Fibroblast of skin of right biceps (primary cell): Measurements from ENCODE around the gene PGBD4.
"Not testable (repeated sequence)": the region's sequence is repeated elsewhere in the genome, so short reads cannot be mapped to it uniquely, and the experiment has no call there.

Experiments
- DNase-seq: peaks from one replicate; pipeline ENCODE4 v3.0.0-alpha.2; 2013

The PGBD4 gene

GRCh38 chr15:34114739-34115138 lies 12.9 kb downstream of the PGBD4 start:
- DNase-seq = no peak

GRCh38 chr15:34116620-34117019 lies 14.7 kb downstream of the PGBD4 start:
- no peak for DNase-seq

- peak; percentile 31 for DNase-seq
These were observed 17.4 kb downstream of the PGBD4 start for GRCh38 chr15:34119291-34119690.

- DNase-seq = not testable (repeated sequence)
These were observed 18.5 kb downstream of the PGBD4 start for GRCh38 chr15:34120420-34120819.

GRCh38 chr15:34121786-34122185 lies 19.9 kb downstream of the PGBD4 start:
- not testable (repeated sequence) for DNase-seq

- DNase-seq = peak; percentile 80
These were observed 20.9 kb downstream of the PGBD4 start for GRCh38 chr15:34122771-34123183.

GRCh38 chr15:34124651-34125050 lies 22.8 kb downstream of the PGBD4 start:
- DNase-seq = no peak

GRCh38 chr15:34125945-34126344 lies 24.1 kb downstream of the PGBD4 start:
- no peak for DNase-seq

- DNase-seq = no peak
These were observed 24.6 kb downstream of the PGBD4 start for GRCh38 chr15:34126522-34126921.

GRCh38 chr15:34128898-34129297 lies 27.0 kb downstream of the PGBD4 start:
- DNase-seq = no peak

GRCh38 chr15:34132881-34133280 lies 31.0 kb downstream of the PGBD4 start:
- no peak for DNase-seq

GRCh38 chr15:34133511-34133910 lies 31.6 kb downstream of the PGBD4 start:
- DNase-seq = no peak

GRCh38 chr15:34147371-34148140 lies 45.7 kb downstream of the PGBD4 start:
- DNase-seq = no peak

GRCh38 chr15:34154725-34155204 lies 52.9 kb downstream of the PGBD4 start:
- DNase-seq = peak; percentile 30

GRCh38 chr15:34155859-34156258 lies 54.0 kb downstream of the PGBD4 start:
- no peak for DNase-seq
